Neural cell (in vitro differentiated cells): ENCODE results near the gene PLA2G5.

Experiments
- EP300 ChIP-seq: fragments of 450-650 bp; conservative IDR thresholded peaks from 2 replicates; pipeline ENCODE4 v1.6.1; 2014; ENCODE audit warnings: antibody characterized with exemption, mild to moderate bottlenecking, moderate library complexity; ENCODE audit not compliant: poor library complexity, severe bottlenecking
- EZH2 ChIP-seq: fragments of 200-600, 300-800 bp; shearing (Covaris generic), sonication (generic); IDR thresholded peaks from 2 replicates; pipeline ENCODE4 v1.6.1; 2014; ENCODE audit warnings: antibody characterized with exemption, low read length, borderline replicate concordance, mild to moderate bottlenecking; ENCODE audit not compliant: insufficient read depth, poor library complexity, severe bottlenecking
- MXI1 ChIP-seq: fragments of 450-650 bp; conservative IDR thresholded peaks from 2 replicates; pipeline ENCODE4 v1.6.1; 2014; ENCODE audit warnings: antibody characterized with exemption, mild to moderate bottlenecking; ENCODE audit not compliant: poor library complexity, severe bottlenecking
- POLR2AphosphoS5 ChIP-seq: IDR thresholded peaks from 2 replicates; pipeline ENCODE4 v1.6.1; 2012
- RAD21 ChIP-seq: fragments of 450-650 bp; conservative IDR thresholded peaks from 2 replicates; pipeline ENCODE4 v1.6.1; 2014; ENCODE audit warnings: antibody characterized with exemption, mild to moderate bottlenecking, moderate library complexity
- SMC3 ChIP-seq: fragments of 450-650 bp; conservative IDR thresholded peaks from 2 replicates; pipeline ENCODE4 v1.6.1; 2014; ENCODE audit warnings: antibody characterized with exemption, mild to moderate bottlenecking, moderate library complexity; ENCODE audit not compliant: poor library complexity
- TAF1 ChIP-seq: IDR thresholded peaks from 2 replicates; pipeline ENCODE4 v1.6.1; 2012; ENCODE audit warnings: low read depth
- TF ChIP-seq, protein P1 (sequence below): fragments of 450-650 bp; IDR thresholded peaks from 2 replicates; pipeline ENCODE4 v1.5.1; 2014; ENCODE audit warnings: antibody characterized with exemption, mild to moderate bottlenecking, moderate library complexity; ENCODE audit not compliant: poor library complexity, severe bottlenecking
- TF ChIP-seq, protein P2 (sequence below): IDR thresholded peaks from 2 replicates; pipeline ENCODE4 v1.6.1; 2012; ENCODE audit warnings: borderline replicate concordance

DNA sequence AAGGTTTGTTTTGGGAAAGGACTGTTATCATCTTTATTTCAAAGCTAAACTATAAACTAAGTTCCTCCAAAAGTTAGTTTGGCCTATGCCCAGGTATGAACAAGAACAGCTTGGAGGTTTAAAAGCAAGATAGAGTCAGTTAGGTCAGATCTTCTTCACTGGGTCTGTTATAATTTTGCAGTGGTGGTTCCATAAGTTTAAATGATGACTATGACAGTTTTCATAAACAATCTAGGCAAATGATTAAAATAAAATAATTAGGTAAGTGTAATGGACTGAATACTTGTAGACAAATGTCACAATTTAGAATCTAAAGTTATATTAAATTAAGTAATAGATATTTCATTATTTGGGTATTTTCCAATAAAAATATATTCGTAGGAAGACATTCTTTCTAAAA, 21.4 kb upstream of the PLA2G5 start:
- no peak for TF ChIP-seq EP300
- TF ChIP-seq TAF1, result no peak
- TF ChIP-seq, protein P1, sequence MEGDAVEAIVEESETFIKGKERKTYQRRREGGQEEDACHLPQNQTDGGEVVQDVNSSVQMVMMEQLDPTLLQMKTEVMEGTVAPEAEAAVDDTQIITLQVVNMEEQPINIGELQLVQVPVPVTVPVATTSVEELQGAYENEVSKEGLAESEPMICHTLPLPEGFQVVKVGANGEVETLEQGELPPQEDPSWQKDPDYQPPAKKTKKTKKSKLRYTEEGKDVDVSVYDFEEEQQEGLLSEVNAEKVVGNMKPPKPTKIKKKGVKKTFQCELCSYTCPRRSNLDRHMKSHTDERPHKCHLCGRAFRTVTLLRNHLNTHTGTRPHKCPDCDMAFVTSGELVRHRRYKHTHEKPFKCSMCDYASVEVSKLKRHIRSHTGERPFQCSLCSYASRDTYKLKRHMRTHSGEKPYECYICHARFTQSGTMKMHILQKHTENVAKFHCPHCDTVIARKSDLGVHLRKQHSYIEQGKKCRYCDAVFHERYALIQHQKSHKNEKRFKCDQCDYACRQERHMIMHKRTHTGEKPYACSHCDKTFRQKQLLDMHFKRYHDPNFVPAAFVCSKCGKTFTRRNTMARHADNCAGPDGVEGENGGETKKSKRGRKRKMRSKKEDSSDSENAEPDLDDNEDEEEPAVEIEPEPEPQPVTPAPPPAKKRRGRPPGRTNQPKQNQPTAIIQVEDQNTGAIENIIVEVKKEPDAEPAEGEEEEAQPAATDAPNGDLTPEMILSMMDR, result no peak
- TF ChIP-seq, protein P2, sequence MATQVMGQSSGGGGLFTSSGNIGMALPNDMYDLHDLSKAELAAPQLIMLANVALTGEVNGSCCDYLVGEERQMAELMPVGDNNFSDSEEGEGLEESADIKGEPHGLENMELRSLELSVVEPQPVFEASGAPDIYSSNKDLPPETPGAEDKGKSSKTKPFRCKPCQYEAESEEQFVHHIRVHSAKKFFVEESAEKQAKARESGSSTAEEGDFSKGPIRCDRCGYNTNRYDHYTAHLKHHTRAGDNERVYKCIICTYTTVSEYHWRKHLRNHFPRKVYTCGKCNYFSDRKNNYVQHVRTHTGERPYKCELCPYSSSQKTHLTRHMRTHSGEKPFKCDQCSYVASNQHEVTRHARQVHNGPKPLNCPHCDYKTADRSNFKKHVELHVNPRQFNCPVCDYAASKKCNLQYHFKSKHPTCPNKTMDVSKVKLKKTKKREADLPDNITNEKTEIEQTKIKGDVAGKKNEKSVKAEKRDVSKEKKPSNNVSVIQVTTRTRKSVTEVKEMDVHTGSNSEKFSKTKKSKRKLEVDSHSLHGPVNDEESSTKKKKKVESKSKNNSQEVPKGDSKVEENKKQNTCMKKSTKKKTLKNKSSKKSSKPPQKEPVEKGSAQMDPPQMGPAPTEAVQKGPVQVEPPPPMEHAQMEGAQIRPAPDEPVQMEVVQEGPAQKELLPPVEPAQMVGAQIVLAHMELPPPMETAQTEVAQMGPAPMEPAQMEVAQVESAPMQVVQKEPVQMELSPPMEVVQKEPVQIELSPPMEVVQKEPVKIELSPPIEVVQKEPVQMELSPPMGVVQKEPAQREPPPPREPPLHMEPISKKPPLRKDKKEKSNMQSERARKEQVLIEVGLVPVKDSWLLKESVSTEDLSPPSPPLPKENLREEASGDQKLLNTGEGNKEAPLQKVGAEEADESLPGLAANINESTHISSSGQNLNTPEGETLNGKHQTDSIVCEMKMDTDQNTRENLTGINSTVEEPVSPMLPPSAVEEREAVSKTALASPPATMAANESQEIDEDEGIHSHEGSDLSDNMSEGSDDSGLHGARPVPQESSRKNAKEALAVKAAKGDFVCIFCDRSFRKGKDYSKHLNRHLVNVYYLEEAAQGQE, result no peak
- no peak for TF ChIP-seq EZH2
- TF ChIP-seq MXI1, result no peak
- TF ChIP-seq POLR2AphosphoS5, result no peak
- TF ChIP-seq SMC3, result no peak
- no peak for TF ChIP-seq RAD21
